GM21381 (cell line): ENCODE measurements around the gene MAP1B.

Source experiments
- ATAC-seq: cut with Tn5 transposase; IDR thresholded peaks from one replicate; pipeline ENCODE4 v1.9.1; 2021; ENCODE audit warnings: mild to moderate bottlenecking, moderate library complexity; ENCODE audit not compliant: unreplicated experiment

The MAP1B gene

GRCh38 chr5:72244862-72245371, 137.6 kb downstream of the MAP1B start:
- ATAC-seq: peak; percentile 89

GRCh38 chr5:72245546-72245945, 138.3 kb downstream of the MAP1B start:
- ATAC-seq: no peak

- no peak for ATAC-seq
Observed at GRCh38 chr5:72245951-72246532, 138.8 kb downstream of the MAP1B start.

- no peak for ATAC-seq
Observed at GRCh38 chr5:72246954-72247442, 139.7 kb downstream of the MAP1B start.

- ATAC-seq: no peak
Observed at GRCh38 chr5:72248410-72248981, 141.2 kb downstream of the MAP1B start.

- ATAC-seq: no peak
Observed at GRCh38 chr5:72251386-72251785, 144.1 kb downstream of the MAP1B start.

GRCh38 chr5:72252008-72252407, 144.7 kb downstream of the MAP1B start:
- no peak for ATAC-seq

- ATAC-seq: no peak
Observed at GRCh38 chr5:72252574-72253155, 145.4 kb downstream of the MAP1B start.

- ATAC-seq: no peak
Observed at GRCh38 chr5:72255237-72255636, 148.0 kb downstream of the MAP1B start.

- no peak for ATAC-seq
Observed at GRCh38 chr5:72255670-72256069, 148.4 kb downstream of the MAP1B start.

GRCh38 chr5:72256536-72256935, 149.3 kb downstream of the MAP1B start:
- no peak for ATAC-seq
